COLO829 (cell line): Measurements from ENCODE around the gene CACNA2D1.
A peak's percentile ranks its signal among the peaks of the same experiment; 100 is the strongest.

Experiments
- DNase-seq: peaks from one replicate; pipeline ENCODE4 v3.0.0; 2012; ENCODE audit warnings: low spot score

CACNA2D1 gene

DNA sequence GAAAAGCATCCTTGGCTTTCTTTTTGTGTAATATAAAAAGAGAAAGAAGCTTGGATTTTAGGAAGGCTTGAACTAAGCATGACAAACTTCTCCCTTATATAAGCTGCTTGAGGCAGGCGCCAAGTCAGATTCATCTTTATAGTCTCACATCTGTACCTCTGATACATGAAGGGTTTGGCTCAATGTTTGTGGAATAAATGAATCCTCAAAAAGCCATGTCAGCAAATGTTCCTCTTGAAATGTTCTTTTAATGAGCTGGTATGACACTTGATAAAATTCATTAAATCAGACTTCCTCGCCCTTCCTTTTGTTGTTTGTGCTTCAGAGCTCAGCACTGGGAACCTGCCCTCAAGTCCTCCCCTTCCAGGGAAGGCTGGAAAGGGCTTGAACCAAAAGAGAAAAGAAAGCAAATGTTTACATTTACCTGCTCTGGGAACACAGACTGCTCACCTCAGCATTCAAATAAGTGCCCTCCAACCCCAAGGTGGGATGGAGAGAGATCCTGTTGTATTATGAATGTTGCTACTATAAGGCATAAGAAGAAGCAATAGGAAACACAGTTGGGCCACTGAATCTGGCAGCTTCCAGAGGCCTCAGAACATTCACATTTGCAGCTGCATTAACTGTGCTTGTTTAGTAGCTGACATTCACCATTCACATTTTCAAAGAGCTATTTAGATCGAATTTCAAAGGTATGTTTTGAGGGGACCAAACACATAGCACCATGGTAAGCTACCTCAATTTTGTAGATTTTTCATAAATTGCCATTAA is 212.6 kb downstream of the CACNA2D1 start:
- no peak for DNase-seq

DNA sequence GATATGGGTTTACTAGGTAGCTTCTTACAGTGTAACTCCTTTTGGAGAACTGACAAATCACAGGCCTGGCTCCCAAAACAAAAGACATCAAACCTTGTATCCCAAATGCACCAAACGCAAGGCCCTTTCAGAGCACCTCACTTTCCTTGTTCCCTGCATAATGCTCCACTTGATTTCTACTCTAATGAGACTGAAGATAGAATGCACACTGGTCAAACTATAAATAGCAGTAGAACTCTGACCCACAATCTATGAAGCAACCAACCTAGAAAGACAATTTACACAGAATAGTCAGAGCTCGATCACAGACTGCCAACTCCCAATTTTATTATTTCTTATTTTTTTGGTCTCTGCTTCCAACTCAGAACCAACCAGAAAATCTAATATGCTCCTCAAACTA is 214.4 kb downstream of the CACNA2D1 start:
- DNase-seq, result no peak

DNA sequence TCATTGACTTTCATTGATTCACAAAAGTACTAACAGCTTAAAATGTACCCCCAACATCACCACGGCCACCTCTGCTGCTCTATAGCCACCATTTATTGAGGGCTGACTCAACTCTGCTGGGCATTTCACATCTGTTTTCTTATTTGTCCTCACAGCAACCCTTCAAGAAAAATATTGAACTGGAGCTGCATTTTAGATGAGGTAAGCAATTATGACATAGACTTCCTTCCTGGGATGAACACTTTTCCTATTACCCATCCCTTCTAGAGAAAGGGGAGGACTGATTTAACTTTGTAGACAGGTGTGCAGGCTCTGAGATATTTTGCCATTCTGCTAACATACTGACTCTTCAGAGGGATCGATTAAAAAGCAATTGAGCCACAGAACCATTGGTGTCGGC is 217.4 kb downstream of the CACNA2D1 start:
- DNase-seq, result no peak

DNA sequence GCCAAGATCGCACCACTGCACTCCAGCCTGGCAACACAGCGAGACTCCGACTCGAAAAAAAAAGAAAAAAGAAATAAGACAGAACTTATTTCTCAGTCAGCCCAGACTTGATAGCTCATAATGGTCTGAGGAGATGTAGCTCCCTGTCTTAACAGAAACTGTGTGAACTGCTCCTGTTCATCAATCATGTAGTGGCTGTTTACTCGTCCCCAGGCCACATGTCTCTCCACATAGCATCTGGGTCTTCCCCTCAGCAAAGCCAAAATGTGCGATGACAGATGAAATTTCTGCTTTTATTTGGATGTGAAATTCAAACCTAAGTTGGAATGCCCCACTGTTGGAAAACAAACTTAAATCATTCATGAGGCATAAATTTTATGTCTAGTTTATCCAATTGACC is 219.0 kb downstream of the CACNA2D1 start:
- DNase-seq, result no peak

DNA sequence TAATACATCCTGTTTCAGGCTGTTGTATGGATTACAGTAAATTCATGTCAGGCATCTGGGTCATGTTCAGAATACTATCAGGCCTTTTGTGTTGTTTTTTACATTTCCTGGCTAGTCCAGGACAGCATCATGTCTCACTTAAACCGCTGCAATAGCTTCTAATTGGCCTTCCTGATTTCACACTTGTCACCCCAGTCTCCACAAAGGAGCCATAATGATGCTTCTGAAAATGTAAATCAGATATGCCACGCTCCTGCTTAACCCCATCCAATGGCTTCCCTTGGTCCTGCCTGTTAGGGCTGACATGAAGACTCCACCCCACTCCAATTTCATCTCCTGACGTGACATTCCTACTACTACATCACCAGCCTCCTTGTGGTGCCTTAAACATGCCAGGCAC is 220.0 kb downstream of the CACNA2D1 start:
- no peak for DNase-seq

DNA sequence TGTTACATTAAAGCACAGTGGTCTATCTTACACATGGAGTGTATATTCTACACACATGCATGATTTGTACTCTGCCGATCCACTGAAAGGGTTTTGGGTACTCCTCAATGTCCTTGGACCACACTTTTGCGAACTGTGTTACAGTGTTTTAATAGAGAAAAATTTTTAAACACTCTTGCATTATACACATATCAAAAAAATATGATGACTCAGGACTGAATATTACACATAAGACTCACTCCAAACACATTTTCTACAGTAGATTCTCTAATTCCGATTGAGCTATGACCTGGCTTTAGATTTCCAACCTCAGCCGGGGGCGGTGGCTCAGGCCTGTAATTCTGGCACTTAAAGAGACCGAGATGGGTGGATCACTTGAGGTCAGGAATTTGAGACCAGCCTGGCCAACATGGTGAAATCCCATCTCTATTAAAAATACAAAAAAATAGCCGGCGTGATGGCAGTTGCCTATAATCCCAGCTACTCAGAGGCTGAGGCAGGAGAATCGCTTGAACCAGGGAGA is 222.4 kb downstream of the CACNA2D1 start:
- no peak for DNase-seq

DNA sequence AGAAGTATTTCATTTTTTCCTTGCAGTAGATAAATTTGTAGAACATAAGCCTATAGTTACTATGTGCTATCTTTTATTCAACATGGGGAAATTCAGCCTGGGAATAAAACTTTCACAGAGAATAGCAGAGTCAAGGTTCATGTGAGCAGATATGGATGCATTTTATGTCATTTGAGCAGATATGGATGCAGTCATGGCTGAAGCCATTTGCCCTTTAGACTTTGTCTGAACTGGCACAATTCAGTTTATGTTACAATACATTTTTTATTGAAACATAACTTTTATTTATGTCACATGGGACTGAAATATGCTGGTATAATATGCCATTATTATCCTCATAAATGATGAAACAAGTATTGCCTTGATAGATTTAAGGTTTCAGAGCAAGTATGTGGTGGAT is 231.1 kb downstream of the CACNA2D1 start:
- DNase-seq, result no peak

DNA sequence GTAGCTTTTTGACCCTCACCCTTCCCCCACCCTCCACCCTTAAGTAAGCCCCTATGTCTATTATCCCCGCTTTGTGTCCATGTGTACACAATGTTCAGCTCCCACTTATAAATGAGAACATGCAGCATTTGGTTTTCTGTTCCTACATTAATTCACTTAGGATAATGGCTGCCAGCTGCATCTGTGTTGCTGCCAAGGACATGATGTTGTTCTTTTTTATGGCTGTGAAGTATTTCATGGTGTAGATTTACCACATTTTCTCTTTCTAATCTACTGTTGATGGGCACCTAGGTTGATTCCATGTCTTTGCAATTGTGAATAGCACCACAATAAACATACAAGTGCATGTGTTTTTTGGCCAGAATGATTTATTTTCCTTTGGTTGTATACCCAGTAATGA is 232.2 kb downstream of the CACNA2D1 start:
- DNase-seq, result no peak

DNA sequence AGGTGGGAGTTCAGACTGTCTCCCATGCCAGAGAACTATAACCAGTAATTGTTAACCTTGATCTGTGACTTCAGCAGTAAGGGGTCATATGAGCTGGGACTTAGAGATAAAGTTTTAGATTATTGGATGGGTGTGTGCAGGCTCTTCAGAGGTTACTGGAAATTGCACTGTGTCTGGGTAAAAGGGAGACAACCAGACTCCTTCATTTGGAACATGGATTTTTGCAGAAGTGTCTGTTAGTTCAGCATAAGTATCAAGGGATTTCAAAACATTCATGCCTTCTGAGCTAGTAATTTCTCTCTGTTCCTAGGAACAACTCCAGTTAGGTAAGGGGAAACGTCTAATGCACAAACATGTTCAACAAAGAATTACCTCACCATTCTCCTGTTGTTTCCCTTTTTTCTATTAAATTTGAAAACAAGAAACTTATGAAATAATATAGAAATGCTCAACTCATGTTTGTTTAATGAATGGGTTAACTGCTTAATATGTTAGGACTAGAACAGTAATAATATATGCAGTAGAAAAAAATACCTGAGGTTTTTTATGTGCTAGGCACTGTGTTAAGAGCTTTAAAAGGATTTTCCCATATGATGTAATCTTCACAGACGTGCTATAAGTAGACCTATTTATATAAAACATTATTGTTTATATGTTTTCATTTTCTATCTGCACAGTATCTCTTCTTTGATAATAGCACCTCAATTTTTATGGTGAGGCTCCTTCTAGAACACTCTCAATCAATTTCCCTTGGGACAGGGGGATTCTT is 233.0 kb downstream of the CACNA2D1 start:
- DNase-seq, result no peak

DNA sequence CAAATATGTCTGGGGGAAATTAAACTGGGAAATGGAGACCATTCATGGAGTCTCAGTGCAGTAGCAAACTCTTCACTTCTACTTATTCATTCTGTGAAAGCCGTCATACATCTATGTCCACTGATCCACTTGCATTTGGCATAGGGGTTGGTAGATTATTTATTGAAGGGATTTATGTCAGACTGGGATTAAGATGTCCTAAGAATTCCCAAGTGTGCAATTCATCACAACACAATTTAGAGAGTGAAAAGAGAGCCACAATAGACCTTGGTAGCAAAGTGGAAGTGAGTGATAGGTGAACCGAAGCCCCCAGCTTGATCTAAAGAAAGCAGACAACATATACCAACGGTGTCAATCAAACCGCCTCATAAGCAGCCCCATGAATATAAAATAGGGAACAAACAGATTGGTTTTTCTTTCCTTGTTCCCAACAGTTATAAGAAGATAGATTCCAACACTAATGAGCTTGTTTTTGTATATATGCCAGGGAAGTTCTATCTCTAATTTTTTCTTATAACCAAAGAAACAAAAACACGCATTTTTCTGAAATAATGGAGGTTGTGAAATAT is 234.3 kb downstream of the CACNA2D1 start:
- no peak for DNase-seq

DNA sequence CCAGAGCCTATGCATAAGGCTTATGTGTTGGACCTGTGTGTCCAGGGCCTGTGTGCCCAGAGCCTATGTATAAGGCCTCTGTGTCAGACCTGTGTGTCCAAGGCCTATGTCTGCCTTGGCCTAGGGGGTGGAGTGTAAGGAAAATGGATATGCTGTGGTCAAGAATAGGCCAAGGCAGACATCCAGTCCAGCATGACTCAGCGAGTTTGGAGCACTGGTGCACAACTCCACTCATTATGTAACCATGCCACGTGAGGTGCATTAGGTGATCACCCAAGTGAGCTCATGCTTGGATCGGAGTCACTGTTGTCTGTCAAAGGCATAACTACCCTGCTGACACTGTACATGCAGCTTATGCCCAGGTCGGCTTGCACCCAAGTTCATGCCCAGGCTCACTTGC is 238.9 kb downstream of the CACNA2D1 start:
- DNase-seq, result no peak

DNA sequence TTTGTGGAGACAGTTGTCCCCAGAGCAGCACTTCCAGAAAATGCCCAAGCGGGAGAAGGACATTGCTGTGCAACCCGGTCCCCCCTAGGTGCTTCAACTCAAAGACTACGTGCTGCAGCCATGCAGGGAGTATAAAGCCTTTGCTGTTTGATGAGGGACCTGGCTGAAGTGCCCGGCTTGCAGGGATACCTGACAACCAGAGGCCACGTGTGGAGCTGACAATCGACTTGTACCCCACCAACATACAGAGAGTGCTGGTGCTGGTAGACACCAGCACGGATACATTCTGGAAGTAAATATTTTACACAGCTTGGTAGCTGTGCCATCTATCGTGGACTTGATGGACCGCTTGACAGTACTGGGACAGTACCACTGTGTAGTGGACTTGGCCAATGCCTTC is 240.6 kb downstream of the CACNA2D1 start:
- DNase-seq, result no peak

DNA sequence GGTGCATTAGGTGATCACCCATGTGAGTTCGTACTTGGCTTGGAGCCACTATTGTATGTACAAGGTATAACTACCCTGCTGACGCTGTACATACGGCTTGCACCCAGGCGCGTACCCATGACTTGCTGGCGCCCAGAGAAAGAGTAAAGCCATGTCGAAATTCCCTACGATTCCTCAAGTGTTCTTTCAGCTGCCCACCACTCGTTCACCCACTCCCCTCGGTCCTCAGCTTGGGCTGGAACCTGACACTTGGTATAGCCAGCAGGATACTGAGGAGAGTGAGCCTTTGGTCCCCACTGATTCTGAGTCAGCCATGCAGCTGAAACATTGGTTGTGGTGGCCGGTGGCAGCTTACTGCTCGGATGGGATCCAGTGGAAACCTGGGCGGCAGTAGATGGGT is 241.5 kb downstream of the CACNA2D1 start:
- DNase-seq, result no peak

DNA sequence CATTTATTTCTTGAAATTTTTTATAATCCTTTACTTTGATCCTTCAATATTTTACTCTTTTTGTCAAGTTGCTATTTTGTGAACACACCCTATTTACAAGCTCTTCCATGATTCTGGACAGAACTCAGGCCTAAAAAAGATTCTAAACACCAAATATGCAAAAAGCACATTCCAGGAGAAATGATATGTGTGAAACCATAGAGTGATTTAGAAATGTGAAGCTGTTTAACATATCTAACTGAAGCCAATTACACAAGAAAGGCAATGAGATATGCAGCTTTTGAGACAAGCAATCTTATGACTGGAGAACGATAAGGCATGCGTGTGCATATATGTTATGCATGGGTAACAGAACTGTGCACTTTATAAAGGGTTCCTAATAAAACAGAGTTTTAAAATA is 243.0 kb downstream of the CACNA2D1 start:
- no peak for DNase-seq

DNA sequence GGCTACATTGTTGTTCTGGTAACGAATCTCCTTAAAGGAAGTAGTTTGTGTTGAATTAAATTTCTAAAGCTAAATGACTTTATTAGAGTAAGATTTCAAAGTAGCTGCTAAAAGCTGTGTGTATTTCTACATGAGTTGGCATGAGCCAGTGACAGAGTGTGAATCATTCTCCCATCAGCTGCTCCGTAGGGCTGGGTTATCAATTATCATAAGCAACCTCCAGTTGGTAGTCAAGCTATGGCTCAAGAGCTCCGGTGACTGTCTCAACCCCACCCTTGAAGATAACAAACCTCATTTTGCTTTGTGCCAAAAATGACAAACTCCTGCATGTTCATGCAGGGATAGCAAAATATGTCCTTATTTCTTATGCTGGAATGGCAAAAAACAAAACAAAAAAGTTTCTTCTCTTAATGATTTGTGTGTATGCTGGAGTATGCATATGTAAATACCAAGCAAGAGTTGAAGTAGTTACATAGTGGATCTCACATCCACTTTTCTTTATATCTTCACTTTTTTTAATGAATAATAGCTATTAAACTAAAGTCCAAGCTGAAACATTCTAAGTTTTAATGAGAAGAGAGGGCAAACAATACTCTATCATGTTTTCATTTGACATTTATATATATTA is 249.4 kb downstream of the CACNA2D1 start:
- DNase-seq, result no peak

DNA sequence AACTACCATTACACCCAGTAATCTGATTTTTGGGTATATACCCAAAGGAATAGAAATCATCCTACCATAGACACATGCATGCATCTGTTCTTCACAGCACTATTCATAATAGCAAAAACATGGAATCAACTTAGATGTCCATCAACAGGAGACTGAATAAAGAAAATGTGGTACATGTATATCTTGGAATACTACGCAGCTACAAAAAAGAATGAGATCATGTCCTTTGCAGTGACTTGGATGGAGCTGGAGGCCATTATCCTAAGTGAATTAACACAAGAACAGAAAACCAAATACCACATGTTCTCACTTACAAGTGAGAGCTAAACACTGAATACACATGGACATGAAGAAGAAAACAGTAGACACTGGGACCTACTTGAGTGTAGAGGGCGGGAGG is 254.9 kb downstream of the CACNA2D1 start:
- DNase-seq, result no peak

DNA sequence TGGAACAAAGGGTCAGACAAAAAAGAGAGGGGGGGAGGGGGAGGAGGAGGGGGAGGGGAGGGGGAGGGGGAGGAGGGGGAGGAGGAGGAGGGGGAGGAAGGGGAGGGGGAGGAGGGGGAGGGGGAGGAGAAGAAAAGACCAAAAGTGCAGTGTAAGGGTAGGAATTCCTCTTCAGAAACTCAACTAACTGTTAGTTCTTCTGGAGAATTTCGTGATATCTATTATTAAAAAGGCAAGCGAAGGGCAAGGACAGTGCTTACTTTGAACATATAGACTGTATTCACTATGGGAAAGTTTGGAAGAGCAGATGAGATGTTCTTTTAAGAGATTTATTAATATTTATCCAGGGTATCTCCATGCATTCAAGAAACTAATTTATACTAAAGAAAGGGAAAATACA is 258.1 kb downstream of the CACNA2D1 start:
- no peak for DNase-seq

DNA sequence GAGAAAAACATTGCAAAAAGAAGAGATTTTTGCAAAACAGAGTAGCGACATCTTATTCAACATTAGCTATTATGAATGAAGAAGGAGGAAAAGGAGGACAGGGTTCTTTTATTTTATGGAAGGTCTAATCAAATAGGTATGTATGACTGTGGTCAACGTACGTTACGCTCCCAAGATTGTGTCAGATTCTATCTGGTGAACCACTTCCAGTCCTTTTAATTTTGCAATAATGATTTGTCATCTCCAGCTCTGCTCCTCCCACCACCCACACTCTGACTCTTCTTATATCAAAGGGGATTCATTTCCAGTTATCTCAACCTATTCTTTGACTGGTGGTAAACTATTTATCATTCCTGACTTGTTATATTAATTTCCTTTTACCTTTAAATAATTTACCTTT is 259.9 kb downstream of the CACNA2D1 start:
- peak; percentile 23 for DNase-seq

DNA sequence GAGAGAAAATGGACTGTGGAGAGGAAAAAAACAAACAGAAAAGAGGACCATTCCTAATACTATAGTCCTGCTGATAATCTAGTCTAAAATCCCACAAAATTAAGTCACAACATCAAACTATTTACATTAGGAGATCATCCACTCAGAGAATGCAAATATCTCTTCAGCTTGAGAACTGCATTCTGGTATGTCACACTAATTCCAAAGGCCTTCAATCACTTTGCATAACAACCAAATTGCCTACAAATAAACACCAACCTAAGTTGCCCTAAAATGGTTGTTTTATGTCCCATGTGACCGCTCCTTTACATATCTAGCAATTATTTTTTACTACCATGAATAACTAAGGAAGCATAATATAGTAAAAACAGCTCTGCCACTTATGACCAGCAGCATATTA is 264.3 kb downstream of the CACNA2D1 start:
- DNase-seq, result no peak

DNA sequence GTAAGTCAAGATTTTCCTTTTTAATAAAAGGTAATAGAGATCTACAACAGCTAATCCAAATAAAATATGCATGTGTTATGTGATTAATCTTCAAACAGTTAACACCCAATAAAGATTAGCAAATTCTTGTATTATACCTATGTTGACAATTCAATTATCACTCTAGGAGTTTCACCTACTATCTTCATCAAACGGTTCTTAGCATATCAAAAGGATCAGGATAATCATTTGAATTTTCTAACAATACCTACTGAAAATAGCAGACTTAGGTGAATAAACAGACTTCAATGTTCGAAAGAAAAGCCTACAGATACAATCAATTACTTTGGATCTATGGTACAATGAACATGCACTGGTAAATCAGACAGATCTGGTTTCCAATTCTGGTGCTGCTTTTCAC is 268.3 kb downstream of the CACNA2D1 start:
- DNase-seq, result no peak

DNA sequence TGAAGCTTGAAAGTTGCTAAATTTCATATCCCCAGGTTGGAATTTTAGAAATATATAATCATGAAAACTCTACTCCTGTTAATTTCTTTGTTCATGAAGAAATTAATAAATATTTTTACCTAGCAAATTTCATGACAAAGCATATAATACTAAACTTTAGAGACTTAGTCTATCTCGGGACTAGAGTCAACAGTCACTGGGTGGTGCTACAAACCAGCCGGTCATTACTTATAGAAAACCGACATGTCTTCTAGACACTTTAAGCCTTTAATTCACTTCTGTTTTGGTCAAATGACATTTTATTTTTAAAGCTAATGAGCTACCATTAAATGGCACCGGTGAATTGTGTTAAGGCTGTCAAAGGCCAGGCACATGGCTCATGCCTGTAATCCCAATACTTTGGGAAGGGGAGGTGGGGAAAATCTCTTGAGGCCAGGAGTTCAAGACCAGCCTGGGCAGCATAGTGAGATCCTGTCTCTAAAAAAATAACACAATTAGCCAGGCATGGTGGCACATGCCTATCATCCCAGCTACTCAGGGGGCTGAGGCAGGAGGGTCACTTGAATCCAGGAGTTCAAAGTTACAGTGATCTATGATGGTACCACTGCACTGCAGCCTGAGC is 270.1 kb downstream of the CACNA2D1 start:
- DNase-seq, result no peak

DNA sequence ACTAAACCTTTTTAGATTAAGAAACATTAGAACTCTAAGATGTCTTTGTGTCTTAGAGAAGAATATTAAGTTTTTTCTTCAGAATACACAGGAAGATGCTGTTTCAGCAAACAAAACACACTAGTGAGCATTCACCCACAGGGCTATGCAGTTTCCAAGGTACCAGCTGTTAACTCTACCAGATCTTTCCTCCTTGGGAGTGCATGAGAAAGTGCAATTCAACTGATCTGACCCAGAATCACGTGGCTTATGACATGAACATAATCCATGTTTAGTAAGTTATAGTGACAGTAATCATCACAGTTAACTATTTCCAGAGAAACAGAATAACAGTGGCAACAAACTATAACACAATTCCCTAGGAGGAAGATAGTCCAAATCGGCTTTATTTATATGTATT is 270.7 kb downstream of the CACNA2D1 start:
- peak; percentile 4 for DNase-seq
